GM19240 (cell line): ENCODE results near the gene C11orf21.

Experiments
- DNase-seq: peaks from one replicate; pipeline ENCODE4 v3.0.0; 2011; ENCODE audit warnings: low spot score; ENCODE audit not compliant: insufficient read length

Gene C11orf21

DNA sequence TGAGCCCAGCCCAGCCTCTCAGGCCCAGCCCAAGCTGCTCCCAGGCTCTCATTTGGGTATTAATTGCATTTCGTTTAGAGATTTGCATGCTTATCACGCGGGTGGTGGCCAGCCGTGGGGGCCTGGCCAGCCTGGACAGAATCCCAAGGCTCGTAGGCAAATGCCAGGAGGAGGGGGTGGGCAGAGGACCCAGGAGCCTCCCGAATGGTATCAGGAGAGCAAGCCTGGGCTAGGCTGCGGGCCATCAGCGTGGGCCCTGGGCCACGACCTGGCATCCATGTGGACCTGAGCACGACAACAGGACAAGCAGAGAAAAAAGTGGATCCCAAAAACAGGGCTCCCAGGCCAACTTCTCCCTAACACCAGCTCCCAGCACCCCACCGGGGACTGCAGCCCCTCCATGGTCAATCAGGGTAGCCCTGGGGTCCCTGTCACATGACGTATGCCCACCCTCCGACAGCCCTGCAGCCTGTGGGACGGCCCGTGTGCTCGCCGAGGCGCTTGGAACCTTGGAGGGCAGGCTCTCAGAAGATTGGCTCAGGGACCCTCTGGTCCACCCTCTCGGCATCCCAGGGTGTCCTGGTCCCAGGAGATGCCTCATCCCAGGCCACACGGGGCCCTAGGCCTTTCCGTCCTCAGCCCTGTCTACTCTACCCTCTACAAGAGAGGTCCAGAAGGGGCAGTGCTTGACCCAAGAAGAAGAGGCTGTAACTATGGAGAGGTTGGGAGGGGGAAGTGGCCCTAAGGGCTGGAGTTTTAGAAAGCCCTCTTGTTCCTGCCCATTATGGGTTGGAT, 40.1 kb downstream of the C11orf21 start:
- DNase-seq = no peak

DNA sequence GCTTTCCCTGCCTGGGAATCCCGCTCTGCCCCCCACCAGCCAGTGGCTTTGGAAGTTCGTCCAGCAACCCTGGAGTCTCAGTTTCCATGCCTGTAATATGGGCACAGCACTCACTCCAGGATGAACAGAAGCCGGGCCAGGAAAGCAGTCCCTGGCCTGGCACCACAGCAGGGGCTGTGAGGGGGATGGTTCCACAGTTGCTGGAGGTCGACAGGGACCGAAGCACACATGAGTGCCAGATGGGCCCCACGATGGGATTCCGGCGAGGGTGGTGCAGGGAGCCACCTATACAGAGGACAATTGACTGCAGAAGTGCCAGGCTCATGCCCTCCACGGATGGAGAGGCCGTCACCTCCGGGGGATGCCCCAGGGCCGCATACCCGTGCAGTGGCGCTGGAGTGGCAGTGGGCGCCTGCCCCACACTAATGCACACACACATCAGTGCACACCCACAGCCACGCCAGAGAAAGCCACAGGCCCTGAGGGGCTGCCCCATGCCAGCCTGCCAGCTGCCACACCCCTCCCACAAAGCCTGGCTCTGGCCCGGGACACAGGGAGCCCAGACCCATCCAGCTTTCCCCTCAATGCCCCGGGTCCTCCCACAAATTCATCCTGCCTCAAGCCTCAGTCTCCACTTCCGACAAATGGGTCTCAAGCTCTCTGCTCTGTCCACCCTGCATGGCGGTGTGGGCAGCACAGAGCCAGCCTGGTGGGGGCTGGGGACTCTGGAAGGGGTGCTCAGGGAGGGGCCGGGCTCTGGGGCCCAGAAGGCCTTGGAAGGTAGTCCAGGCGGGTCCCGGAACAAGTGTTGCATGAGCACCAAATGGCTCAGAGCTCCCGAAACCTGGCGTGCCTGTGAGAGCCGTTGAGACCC, 41.0 kb downstream of the C11orf21 start:
- DNase-seq = no peak

DNA sequence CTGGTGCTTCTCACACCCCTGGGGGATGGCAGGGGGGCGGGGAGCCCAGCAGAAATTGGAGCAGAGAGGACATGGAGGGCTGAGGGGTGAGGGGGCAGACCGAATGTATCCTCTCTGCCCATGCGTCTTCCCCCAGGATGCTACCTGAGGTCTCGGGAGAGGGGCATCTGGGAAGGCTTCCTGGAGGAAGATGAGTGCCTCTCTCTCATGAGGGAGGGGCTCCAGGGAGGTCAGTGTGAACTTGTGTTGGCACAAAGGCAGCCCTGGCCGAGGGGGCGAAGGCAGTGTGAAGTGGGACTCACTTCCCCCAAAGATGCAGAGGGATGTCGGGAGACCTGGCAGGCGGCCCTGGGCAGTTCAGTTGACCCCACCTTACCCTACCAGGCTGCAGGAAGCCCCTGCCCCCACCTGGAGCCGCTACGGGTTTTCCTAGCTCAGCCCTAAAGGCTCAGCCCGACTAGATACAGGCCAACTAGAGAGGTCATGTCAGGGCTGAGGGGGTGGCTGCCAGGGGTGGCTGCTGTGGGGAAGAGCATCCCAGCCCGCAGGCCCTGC, 41.7 kb downstream of the C11orf21 start:
- DNase-seq = no peak

GRCh38 chr11:2259466-2259830, 42.3 kb downstream of the C11orf21 start:
- no peak for DNase-seq

DNA sequence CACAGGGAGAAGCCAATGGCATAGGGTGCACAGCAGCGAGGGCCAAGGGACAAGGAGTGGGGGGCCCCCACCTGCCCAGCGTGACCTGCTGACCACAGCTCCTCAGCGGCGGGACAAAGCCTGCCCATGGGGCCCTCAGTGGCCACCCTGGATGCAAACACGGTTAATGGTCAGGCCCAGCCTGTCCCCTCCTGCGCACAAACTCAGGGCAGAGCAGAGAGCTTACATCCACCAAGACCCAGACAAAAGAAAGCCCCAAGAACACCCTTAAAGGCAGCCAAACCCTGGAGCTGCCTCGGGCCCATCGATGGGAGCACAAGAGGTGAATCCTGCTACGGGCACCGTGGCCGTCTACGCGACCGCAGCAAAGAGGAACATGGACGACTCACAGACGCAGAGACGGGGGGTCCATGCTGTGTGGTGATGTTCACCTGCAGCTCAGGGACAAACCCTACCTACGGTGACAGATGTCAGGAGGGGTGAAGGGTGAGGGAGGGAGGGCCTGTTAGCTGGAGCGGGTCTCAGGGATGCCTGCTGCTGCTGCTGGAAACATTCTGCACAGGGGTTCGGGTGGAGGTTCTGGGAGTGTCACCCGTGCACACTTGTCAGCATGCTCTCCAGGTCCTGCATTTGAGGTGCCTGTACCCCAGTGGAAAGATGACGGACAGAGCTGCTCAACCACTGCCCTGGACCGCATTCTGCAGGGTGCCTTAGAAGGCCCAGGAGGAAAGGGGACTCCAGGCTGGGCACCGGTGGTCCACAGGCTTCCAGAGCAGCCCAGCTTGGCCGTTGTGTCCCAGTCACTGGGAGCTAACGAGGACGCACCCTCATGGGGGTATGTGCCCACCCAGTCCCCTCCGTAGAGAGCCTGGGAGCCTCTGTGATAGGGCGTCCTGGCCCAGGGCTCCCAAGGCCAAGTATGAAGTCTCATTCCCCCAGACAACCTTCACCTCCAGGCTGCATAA, 42.9 kb downstream of the C11orf21 start:
- DNase-seq = no peak

DNA sequence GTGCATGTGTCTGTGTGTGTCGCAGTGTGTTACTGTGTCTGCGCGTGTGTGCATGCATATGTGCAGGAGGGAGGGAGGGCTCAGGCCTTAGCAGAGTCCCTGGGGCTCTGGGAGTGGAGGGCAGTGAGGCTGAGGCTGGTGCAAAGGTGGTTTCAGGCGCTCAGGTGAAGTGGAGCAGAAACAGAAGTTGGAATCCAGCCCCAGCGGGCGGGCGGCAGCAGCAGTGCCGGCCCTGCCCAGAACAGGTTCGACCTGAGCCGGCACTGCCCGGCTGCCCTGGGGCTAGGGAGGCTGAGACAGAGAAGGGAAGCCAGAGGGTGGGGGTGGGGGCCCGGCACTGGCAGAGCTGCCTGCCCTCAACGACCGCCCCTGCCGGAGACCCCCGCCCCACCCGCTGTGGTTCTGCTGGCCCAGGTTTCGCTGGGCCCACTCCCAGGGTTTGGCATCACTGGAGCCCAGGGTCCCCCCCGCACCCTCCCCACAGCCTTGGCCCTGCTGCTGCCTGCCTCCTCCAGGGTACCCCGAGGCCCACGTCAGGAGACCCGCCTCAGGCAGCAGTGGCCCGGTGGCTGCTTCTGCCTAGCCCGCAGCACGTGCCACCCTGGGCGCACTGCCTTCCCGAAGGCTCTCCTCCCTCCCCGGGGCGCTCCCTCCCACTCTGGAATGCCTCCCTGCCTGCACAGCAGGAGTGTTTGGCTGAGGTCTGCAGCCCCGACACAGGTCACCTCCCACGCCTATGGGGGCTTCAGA, 44.6 kb downstream of the C11orf21 start:
- no peak for DNase-seq

GRCh38 chr11:2256293-2256913, 45.3 kb downstream of the C11orf21 start:
- no peak for DNase-seq

DNA sequence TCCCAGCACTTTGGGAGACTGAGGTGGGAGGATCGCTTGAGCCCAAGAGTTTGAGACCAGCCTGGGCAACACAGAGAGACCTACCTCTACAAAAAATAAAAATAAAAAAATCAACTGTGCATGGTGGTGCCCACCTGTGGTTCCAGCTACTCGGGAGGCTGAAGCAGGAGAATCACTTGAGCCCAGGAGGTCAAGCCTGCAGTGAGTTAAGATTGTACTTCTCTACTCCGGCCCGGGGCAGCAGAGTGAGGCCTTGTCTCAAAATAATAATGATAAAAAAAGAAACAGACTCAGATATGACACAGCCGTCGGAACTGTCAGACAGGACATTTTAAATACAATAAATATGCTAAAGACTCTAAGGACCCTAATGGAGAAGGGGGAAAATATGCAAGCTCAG, 49.7 kb downstream of the C11orf21 start:
- DNase-seq = no peak

DNA sequence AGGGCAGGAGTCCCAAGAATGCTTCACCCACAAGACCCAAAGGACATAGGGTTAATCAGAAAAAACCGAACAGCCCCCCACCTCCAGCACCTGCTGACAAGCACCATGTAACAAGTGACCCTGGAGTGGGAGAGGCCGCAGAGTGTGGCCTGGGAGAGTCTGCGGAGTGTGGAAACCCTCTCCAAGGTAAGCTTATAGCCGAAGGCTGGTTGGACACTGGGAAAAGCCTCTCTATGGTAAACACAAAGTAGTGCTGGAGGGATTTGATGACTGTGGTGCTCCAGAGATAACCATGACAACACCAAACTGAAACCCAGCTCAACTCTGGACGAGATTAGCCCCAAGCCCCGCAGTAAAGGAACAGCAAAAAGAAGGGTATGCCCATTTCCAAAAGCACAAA, 50.6 kb downstream of the C11orf21 start:
- no peak for DNase-seq

DNA sequence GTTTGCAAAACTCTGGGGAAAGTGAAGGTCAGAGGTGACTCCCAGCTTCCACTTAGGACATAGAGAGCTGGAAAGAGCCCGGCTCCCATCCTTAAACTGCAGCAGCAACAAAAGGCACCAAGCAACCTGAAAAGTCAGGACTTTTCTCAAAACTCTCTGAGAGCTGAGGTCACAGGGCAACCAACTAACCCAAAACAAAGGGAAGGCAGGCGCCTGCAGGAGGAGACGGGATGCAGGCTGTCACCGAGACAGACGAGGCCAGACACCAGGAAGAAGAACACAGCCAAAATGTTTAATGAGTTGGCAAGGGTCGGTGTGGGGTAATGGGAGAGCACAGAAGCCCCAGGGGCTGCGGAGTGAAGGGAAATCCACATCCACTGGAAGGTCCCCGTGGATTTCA, 51.2 kb downstream of the C11orf21 start:
- DNase-seq = no peak

GRCh38 chr11:2250041-2250440, 51.7 kb downstream of the C11orf21 start:
- no peak for DNase-seq

- no peak for DNase-seq
Observed at GRCh38 chr11:2249189-2249916, 52.4 kb downstream of the C11orf21 start.

GRCh38 chr11:2248762-2249161, 53.0 kb downstream of the C11orf21 start:
- no peak for DNase-seq

DNA sequence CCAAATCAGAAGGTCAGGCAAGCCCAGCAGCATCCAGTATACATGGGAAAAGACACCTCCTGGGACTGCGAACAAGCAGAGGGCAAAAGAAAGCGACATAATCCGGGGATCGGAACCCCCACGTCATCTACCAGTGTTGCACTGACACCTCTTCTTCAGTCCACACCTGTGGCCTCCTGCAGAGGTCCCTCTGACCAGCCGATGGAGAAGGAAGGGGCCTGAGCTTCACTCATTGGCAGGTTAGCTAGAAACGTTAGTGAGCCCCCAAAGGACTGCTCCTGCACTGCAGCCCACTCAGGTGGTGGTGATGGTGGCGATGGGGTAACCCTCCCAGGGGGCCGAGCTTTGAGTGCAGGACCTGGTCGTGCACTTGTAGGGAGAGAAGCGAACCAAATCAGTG, 53.5 kb downstream of the C11orf21 start:
- DNase-seq = no peak

- no peak for DNase-seq
Observed at GRCh38 chr11:2247496-2247895, 54.2 kb downstream of the C11orf21 start.
